RCC 7860 (cell line): Measurements from ENCODE around the gene ATP11A.

Source experiments
- DNase-seq: peaks from one replicate; pipeline ENCODE4 v3.0.0-alpha.2; 2015; ENCODE audit warnings: low spot score
- FAIRE-seq: peaks from 2 replicates; lab custom pipeline; 2012; peaks lifted over from hg19 to GRCh38; lab: Jason Lieb, UNC

Gene ATP11A

DNA sequence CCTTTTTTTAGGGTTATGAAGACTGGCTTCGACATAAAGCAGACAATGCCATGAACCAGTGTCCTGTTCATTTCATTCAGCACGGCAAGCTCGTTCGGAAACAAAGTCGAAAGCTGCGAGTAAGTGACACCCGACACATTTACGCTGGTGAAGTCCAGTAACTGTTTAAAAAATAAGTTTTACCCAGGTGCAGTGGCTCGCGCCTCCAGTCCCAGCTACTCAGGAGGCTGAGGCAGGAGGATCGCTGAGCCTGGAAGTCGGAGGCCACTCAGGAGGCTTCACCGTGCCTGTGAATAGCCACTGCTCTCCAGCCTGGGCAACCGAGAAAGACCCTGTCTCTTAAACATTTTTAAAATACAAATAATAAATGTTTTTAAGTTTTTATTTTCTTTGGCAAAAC is 120.8 kb downstream of the ATP11A start:
- FAIRE-seq (no peak), DNase-seq (no peak)

DNA sequence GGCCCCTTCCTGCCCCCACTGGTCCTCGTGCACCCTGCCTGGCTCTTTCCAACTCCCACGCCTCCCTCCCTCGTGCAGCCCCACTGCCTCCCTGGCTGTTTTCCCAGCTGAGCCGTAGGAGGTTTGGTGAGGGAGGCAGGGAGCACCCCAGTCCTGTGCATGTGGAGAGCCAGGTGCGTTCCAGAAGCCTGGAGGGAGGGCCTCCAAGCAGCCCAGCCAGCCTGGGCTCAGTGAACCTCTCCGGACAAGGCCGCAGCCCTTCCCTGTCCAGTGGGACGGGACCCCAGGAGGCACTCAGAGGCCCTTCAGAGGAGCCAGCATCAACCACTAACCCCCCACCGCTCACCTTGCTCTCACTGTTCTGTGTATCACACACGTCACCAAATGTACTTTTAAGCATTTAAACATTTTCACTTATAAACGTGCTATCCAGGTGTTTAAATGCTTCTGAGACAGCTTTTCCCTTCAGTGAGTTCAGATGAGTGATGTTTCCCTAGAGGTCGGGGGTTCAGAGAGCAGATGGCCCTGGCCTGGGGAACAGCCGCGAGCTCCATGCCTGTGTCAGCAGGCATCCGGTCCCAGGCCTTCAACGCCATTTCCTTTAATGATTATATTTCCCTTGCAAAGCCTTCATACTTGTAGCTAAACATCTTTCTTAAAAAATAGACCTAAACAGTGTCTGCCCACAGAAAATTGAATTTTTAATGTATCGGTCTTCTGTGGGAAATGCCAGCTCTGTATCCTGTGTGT is 122.6 kb downstream of the ATP11A start:
- no peak for DNase-seq
- FAIRE-seq = no peak

DNA sequence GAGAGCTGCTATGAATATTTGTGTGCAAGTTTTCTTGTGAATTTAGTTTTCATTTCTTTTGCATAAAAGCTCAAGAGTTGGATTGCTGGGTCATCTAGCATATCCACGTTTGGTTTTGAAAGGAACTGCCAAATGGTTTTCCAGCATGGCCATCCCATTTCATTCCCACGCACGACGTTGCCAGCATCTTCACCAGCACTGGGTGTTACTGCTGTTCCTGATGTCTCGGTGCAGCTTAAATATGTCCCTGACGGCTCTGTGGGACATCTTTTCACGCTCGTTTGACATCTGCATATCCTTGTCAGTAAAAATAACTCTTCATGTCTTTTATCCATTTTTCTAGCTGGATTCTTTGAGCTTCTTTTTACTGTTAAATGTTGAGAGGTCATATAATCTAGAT is 123.7 kb downstream of the ATP11A start:
- no peak for FAIRE-seq
- no peak for DNase-seq

DNA sequence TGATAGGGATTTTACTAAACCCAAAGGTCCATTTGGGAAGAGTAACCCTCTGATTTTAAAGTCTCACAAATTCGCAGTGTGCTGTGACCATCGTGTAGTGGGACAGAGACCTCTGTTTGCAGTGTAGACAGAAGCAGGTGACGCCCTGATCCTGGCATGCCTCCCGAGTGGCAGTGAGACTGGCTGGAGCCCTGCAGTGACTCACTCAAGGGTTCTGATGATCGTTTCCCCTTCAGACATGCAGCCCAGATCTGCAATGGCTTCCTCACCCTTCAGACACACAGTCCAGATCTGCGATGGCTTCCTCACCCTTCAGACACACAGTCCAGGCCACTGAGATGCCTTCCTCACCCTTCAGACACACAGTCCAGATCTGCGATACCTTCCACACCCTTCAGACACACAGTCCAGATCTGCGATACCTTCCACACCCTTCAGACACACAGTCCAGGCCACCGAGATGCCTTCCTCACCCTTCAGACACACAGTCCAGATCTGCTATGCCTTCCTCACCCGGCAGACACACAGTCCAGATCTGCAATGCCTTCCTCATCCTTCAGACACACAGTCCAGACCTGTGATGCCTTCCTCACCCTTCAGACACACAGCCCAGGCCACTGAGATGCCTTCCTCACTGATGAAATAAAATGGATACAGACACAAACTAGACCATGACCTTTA is 125.2 kb downstream of the ATP11A start:
- DNase-seq = no peak
- FAIRE-seq = no peak

DNA sequence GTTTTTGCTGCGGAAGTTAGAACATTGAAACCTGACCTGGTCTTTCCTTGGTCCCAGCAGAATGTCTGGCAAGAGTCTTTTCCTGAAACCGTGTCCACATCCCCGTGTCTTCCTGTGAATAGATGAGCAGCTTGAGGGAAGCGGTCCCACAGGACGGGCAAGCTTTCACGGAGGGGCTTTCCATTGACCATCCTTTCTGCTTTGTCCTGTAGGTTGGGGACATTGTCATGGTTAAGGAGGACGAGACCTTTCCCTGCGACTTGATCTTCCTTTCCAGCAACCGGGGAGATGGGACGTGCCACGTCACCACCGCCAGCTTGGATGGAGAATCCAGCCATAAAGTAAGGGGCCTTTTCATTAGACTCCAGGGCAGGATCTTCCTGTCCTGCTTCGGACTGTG is 126.0 kb downstream of the ATP11A start:
- FAIRE-seq = no peak

DNA sequence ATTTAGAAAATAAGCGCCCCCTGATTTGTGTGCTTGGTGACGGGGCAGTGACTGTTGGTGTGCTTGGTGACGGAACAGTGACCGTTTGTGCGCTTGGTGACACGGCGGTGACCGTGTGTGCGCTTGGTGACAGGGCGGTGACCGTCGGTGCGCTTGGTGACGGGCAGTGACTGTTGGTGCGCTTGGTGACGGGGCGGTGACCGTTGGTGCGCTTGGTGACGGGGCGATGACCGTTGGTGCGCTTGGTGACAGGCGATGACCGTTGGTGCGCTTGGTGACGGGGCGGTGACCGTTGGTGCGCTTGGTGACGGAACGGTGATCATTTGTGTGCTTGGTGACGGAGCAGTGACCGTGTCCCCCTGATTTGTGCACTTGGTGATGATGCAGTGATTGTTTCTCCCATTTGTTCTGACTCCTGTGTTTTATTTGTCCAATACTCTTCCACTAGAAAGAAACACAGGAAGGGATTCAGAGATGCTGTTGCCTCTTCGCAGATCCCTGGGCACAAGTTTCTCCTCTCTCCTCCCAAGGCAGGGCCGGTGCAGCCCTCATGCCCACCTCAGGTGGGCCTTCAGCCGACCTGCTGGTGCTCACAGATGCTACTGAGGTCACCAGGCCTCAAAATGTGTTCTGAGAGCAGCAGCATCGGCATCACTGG is 128.3 kb downstream of the ATP11A start:
- DNase-seq = no peak
- FAIRE-seq = no peak

More for the DNA sequence above, 126.0 kb downstream of the ATP11A start:
- no peak for DNase-seq

DNA sequence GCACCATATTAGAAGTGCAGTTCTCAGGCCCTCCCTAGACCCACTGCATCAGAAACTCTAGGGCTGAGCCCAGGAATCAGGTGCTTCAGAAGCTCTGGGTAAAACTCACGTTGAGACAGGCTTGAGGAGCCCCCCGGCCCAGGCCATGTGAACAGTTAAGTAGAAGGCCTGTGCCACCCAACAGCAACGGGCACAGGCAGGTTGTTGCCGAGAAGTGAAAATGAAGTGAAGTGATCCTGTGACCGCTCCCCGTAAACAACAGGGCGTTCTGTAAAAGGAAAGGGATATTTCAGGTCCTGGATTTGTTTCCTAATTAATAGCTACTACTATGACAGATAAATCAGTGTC is 128.8 kb downstream of the ATP11A start:
- DNase-seq (no peak), FAIRE-seq (no peak)

DNA sequence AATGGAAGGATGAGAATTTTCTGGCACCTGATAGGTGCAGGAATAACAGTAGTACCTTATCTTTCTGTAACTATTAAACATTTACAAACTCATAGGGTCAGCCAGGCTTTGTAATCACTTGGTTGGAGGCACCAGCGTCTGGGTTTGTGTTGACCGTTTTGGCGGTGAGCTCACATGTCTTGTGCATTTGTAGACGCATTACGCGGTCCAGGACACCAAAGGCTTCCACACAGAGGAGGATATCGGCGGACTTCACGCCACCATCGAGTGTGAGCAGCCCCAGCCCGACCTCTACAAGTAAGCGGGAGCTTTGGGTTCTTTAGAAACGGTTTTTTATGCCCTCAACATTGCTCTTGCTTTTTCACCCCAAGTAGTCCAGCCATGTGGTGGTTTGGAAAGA is 129.3 kb downstream of the ATP11A start:
- FAIRE-seq = no peak
- DNase-seq = no peak

DNA sequence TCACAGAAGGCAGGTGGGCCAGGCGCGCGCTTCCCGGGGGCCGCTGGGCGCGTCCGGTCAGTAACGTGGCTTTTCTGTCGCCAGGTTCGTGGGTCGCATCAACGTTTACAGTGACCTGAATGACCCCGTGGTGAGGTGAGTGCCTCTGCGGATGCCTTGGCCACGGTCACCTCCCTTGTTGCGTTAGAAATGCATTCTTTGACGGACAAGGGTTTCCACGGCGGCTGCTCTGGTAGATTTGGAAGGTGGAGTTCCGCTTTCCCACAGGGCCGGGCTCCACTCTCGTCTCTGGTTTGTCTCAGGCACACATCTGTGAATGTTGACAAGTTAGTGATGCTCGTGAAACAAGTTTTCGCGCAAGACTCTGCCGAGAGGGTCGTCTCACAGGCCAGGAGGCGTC is 130.0 kb downstream of the ATP11A start:
- FAIRE-seq (no peak), DNase-seq (no peak)

DNA sequence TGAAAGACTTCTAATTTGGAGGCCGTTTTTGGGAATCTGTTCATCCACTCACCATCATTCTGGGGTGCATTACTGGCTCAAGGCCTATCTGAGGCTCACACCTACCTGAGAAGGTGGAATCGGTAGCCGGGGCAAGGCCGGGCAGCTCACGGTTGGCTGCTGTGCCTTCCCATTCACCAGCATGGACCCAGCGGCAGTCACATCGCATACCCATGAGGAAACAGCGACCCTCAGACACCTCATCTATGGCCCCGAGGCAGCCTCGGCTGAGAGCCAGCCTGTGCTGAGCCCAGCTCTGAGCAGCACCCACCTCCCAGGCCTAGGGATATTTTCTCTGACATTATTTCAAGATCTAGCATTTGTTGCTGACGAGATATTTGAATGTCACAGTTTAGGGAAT is 130.5 kb downstream of the ATP11A start:
- FAIRE-seq = no peak
- no peak for DNase-seq

DNA sequence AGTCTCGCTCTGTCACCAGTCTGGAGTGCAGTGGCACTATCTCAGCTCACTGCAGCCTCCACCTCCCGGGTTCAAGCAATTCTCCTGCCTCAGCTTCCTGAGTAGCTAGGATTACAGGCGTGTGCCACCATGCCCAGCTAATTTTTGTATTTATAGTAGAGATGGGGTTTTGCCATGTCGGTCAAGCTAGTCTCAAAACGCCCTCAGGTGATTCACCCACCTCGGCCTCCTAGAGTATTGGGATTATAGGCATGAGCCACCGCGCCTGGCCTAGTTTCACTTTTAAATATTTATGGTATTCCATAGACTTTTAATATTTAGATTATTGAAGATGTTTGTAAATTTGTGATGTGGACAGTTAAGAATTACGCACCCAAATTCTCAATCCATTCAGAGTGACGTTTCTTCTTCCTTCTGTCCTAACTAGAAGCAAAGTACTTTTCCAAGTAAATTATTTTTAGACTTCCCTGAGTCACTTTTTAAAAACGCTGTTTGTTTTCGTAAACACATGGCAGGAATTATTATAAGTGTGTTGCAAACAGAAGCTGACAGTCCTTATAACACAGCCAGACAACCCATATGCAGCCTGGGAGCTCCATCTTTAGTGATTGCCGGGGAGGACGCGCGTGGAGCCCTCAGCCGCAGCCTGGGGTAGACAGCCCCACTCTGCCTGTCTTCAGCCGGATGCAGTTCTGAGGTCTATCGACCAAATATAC is 131.7 kb downstream of the ATP11A start:
- DNase-seq = no peak
- FAIRE-seq = no peak

DNA sequence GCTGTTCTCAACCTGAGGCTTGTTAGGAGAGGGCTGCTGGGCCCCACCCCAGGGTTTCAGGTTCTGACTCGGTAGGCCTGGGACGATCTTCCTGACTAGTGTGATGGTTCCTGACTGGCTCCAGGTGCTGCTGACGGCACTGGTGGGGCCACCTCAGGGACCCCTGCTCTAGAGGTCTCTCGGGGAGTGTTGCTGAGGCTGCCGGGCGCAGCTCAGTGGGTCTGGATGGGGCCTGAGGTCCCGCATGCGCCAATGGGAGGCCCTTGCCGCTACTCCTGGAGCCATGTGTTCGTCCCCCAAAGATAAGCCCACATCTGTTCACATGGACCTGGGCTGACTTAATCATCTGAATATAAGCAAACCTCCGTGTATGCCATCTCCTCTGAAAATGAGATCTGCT is 133.0 kb downstream of the ATP11A start:
- FAIRE-seq (no peak), DNase-seq (no peak)

DNA sequence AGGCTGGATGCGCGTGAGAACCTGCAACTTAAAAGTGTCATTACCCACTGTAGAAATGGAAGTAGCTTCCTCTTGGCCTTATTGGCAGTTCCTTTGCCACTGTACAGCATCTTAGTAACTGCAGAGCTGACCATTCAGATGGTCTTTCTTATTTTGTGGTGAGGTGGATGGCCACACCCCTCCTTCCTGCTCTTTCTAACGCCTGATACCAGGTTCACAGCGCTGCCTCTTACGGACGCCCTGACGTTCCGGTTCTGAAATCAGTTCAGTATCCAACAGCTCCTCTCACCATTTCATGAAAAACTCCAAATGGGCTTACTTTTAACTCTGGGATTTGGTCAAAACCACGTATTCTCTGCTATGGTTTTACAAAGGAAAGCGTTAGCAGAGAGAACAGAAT is 134.6 kb downstream of the ATP11A start:
- DNase-seq (no peak), FAIRE-seq (no peak)

DNA sequence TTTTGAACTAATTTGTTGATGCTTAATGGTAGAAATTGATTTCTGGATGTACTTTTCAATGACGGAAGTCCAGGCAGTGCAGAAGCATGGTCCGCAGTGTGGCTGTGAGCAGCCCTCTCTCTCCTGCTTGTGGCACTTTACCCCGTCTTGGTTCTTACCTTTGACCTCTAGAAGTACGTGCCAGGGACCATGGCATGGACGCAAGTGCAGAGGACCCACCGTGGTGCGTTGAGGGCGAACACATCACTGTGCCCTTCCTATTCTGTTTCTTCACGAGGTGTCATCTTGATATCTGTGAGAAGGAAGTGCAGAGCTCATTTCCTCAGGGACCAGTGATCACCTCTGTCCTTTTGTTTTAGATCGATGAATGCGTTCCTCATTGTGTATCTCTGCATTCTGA is 135.2 kb downstream of the ATP11A start:
- FAIRE-seq (no peak), DNase-seq (no peak)

DNA sequence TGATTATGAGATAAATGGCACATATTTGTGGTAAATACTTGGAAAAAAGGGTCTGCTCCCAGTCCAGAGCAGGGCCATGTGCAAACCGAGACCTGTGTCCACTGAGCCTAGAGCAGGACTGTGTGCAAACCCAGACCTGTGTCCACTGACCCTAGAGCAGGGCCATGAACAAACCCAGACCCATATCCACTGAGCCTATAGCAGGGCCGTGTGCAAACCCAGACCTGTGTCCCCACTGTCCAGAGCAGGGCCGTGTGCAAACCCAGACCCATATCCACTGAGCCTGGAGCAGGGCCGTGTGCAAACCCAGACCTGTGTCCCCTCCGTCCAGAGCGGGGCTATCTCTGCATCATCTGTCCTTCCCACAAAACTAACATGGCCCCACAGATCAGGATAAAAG is 136.0 kb downstream of the ATP11A start:
- FAIRE-seq = no peak
- no peak for DNase-seq

DNA sequence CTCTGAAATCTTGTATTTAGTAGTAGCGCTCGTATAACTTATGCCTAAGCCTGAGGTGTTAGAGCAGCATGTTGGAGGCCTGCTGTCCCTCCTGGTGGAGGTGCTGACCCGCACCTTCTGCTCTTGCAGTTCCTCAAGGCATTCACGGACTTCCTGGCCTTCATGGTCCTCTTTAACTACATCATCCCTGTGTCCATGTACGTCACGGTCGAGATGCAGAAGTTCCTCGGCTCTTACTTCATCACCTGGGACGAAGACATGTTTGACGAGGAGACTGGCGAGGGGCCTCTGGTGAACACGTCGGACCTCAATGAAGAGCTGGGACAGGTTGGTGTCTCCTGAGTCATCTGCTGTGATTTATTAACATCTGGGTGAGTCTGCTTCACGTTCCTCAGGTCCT is 136.7 kb downstream of the ATP11A start:
- FAIRE-seq (no peak), DNase-seq (no peak)

DNA sequence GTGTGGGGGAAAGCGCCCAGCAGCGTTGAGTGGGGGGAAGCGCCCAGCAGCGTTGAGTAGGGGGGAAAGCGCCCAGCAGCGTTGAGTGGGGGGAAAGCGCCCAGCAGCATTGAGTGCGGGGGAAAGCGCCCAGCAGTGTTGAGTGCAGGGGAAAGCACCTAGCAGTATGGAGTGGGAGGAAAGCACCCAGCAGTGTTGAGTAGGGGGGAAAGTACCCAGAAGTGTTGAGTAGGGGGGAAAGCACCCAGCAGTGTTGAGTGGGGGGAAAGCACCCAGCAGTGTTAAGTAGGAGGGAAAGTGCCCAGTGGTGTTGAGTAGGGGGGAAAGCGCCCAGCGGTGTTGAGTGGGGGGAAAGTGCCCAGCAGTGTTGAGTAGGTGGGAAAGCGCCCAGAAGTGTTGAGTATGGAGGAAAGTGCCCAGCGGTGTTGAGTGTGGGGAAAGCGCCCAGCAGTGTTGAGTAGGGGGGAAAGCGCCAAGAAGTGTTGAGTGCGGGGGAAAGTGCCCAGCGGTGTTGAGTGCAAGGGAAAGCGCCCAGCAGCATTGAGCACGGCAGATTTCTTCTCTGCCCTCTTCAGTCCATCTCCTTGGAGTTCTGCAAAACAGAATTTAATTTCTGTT is 138.4 kb downstream of the ATP11A start:
- DNase-seq (no peak), FAIRE-seq (no peak)

DNA sequence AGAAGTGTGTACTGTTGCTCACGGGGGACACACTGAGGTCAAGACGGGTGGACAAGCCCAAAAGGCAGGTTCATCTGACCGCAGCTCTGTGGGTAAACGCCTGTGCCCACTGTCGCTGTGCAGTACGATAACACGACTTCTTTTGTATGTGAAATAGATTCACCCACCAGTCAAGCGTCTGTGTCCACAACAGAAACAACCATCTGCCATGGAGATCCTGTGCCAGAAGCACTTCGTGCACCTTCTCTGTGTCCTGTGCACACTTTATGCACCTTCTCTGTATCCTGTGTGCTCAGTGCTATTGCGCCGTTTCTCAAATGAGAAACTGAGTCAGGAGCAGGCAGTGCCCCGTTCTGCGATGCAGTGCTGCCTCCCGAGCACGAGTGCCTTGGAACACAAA is 138.9 kb downstream of the ATP11A start:
- DNase-seq = no peak
- no peak for FAIRE-seq

DNA sequence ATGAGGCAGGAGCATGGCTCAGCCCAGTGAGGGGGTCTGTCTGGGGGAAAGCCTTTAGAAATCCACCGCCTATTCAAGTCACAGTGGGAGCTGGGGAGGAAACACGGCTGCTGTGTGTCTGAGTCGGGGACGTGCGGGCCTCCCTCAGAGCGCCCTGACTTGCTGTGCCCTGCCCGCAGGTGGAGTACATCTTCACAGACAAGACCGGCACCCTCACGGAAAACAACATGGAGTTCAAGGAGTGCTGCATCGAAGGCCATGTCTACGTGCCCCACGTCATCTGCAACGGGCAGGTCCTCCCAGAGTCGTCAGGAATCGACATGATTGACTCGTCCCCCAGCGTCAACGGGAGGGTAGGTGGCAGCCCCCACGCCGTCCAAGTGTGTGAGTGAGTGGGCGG is 141.4 kb downstream of the ATP11A start:
- FAIRE-seq (no peak), DNase-seq (no peak)

DNA sequence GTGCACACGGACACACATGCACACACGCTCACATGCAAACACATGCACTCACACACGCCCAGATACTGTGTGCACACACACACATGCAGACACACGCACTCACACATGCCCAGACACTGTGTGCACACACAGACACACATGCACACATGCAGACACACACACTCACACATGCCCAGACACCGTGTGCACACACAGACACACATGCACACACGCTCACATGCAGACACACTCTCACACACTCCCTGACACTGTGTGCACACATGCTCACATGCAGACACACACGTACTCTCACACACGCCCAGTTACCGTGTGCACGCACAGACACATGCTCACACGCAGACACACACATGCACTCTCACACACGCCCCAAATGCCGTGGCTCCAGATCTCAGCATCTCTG is 142.0 kb downstream of the ATP11A start:
- FAIRE-seq (no peak), DNase-seq (no peak)

DNA sequence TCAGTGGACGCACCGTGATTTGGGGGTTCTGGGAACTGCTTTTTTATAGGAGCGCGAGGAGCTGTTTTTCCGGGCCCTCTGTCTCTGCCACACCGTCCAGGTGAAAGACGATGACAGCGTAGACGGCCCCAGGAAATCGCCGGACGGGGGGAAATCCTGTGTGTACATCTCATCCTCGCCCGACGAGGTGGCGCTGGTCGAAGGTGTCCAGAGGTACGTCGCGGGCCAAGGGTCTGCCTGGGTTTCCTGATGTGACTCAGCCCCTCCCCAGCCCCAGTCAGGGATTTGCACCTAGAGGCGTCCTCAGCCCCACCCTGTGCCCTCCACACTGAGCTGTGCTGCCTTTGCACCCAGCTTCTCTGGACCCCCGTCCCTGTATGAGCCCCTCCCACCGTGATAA is 143.0 kb downstream of the ATP11A start:
- FAIRE-seq (no peak), DNase-seq (no peak)
